SK-N-SH treated with all-trans-retinoic acid at 6 μM for 48 hours (cell line): Measurements from ENCODE around the gene PEPD.

Source experiments
- ZFP3 ChIP-seq: fragments of 250-450 bp; sonication (Bioruptor Pico); IDR thresholded peaks from 2 replicates; pipeline ENCODE4 v1.5.0; 2020; ENCODE audit warnings: mild to moderate bottlenecking, moderate library complexity
- ZFP30 ChIP-seq: fragments of 450-650 bp; formaldehyde crosslinking; IDR thresholded peaks from 2 replicates; pipeline ENCODE4 v1.5.0; 2022; ENCODE audit warnings: mild to moderate bottlenecking, moderate library complexity

GRCh38 chr19:33450689-33451088 lies 70.9 kb downstream of the PEPD start:
- TF ChIP-seq ZFP30 (CRISPR knock-in tag) (no peak), ZFP3 (CRISPR knock-in tag) (no peak)
